Measurements from ENCODE around the gene CALY.

CALY gene

GRCh38 chr10:133306941-133307379, 29.7 kb downstream of the CALY start:
- Histone ChIP-seq H3K4me1 (ENCODE audit: control insufficient read depth in 2 of 2, insufficient read depth in 1 of 2, low read depth in 1 of 2, low read length in 2 of 2) (peaks cover 8 to 12% of the 10 kb centered on the region in 2 donors), H2BK15ac (ENCODE audit: low read length) (no peak overlapping the region), H3K27ac (replicated peaks; ENCODE audit: low read length) (no peak overlapping the region), H3K4ac (ENCODE audit: low read length) (no peak overlapping the region), H3K36me3 (replicated peaks in 1 of 2; ENCODE audit: control insufficient read depth in 2 of 2, insufficient read depth in 2 of 2, low read length in 2 of 2) (peaks cover 28 to 37% of the 10 kb centered on the region in 2 donors), H3K4me2 (ENCODE audit: insufficient read depth, low read length, poor library complexity, severe bottlenecking) (no peak overlapping the region), H3K4me3 (ENCODE audit: low read length in 2 of 2) (peak overlapping the region in 1 of 2 donors; percentile 81), H3K27me3 (ENCODE audit: control insufficient read depth in 3 of 3, insufficient read depth in 3 of 3, low read depth in 1 of 3, low read length in 3 of 3) (no peaks in the 10 kb centered on the region), H2AFZ (ENCODE audit: low read length) (no peak overlapping the region), H2BK12ac (ENCODE audit: low read length) (no peak overlapping the region), H3K79me1 (ENCODE audit: low read depth, low read length) (peaks cover 31% of the 10 kb centered on the region), H3K14ac (ENCODE audit: low read length) (no peak overlapping the region), H4K91ac (ENCODE audit: low read depth, low read length, poor library complexity) (no peak overlapping the region), H4K8ac (ENCODE audit: low read depth, low read length) (no peak overlapping the region), H2BK5ac (ENCODE audit: low read length) (no peak overlapping the region), H3K18ac (ENCODE audit: low read length) (peak overlapping the region; percentile 59), H2BK120ac (ENCODE audit: low read depth, low read length) (peak overlapping the region; percentile 47), H3K23ac (ENCODE audit: low read depth, low read length, poor library complexity) (no peak overlapping the region), H3K9me3 (replicated peaks in 1 of 2; ENCODE audit: control insufficient read depth in 2 of 2, insufficient read depth in 1 of 2, low read depth in 1 of 2, low read length in 2 of 2) (peaks cover 0 to 3% of the 10 kb centered on the region in 2 donors), H2AK5ac (ENCODE audit: low read depth, low read length) (no peak overlapping the region), H3K9ac (ENCODE audit: low read depth, low read length, poor library complexity) (peak overlapping the region; percentile 53)
- DNase-seq (ENCODE audit: low spot score) = no peak
- WGBS, 2 donors (ENCODE audit: extremely low coverage in 2 of 2, insufficient read length in 2 of 2, insufficient replicate concordance in 1 of 2) = no CpG with 5 or more reads among the region's 17 CpGs

DNA sequence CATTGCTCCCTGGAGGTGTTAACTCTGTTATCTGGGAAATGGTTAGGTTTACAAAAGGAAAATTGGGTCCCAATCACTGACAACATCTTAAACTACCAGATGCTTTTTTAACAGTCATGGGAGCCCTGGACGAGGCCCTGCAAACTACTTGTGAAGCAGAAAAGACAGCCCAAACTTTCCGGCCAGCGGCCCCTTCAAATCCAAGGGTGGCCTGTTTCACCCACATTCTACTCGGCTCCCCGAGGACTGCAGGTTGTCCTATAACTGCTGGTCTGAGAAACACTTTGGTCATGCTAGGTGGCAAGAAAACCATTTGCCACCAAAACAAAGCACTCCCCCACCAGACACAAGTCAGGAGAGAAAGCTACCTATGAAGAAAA, 30.6 kb downstream of the CALY start:
- Histone ChIP-seq H2AFZ (ENCODE audit: low read length) (no peak overlapping the region), H4K8ac (ENCODE audit: low read depth, low read length) (no peak overlapping the region), H3K9ac (ENCODE audit: low read depth, low read length, poor library complexity) (no peak overlapping the region), H3K27ac (replicated peaks; ENCODE audit: low read length) (no peak overlapping the region), H2BK5ac (ENCODE audit: low read length) (no peak overlapping the region), H2BK15ac (ENCODE audit: low read length) (no peak overlapping the region), H3K18ac (ENCODE audit: low read length) (no peak overlapping the region), H2BK12ac (ENCODE audit: low read length) (no peak overlapping the region), H3K4ac (ENCODE audit: low read length) (no peak overlapping the region), H3K9me3 (replicated peaks in 1 of 2; ENCODE audit: control insufficient read depth in 2 of 2, insufficient read depth in 1 of 2, low read depth in 1 of 2, low read length in 2 of 2) (peaks cover 0 to 3% of the 10 kb centered on the region in 2 donors), H2BK120ac (ENCODE audit: low read depth, low read length) (no peak overlapping the region), H3K79me1 (ENCODE audit: low read depth, low read length) (peaks cover 31% of the 10 kb centered on the region), H3K14ac (ENCODE audit: low read length) (no peak overlapping the region), H2AK5ac (ENCODE audit: low read depth, low read length) (no peak overlapping the region), H3K4me1 (ENCODE audit: control insufficient read depth in 2 of 2, insufficient read depth in 1 of 2, low read depth in 1 of 2, low read length in 2 of 2) (peaks cover 8 to 12% of the 10 kb centered on the region in 2 donors), H3K4me3 (ENCODE audit: low read length in 2 of 2) (no peak overlapping the region), H4K91ac (ENCODE audit: low read depth, low read length, poor library complexity) (no peak overlapping the region), H3K36me3 (replicated peaks in 1 of 2; ENCODE audit: control insufficient read depth in 2 of 2, insufficient read depth in 2 of 2, low read length in 2 of 2) (peaks cover 24 to 30% of the 10 kb centered on the region in 2 donors), H3K4me2 (ENCODE audit: insufficient read depth, low read length, poor library complexity, severe bottlenecking) (no peak overlapping the region), H3K23ac (ENCODE audit: low read depth, low read length, poor library complexity) (no peak overlapping the region), H3K27me3 (ENCODE audit: control insufficient read depth in 3 of 3, insufficient read depth in 3 of 3, low read depth in 1 of 3, low read length in 3 of 3) (no peaks in the 10 kb centered on the region)
- DNase-seq (ENCODE audit: low spot score) = no peak
- WGBS, 2 donors (ENCODE audit: extremely low coverage in 2 of 2, insufficient read length in 2 of 2, insufficient replicate concordance in 1 of 2) = no CpG with 5 or more reads among the region's 5 CpGs

DNA sequence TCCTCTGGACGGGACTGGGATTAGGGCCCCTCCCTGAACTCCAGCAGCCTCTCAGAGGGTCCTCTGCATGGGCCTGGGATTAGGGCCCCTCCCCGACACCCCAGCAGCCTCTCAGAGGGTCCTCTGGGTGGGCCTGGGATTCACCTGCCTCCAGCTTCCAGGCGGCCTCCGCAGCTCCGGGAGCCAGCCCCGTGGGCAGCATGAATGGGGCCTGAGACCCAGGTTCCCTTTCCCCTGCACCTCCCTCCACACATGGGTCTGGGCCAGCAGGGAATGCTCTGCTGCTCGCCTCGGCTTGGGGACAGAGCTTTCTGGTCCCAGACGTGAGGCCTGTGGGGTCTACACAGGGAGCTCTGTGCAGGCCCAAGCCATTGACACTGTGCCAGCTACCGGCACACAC, 33.5 kb downstream of the CALY start:
- Histone ChIP-seq H3K9me3 (replicated peaks in 1 of 2; ENCODE audit: control insufficient read depth in 2 of 2, insufficient read depth in 1 of 2, low read depth in 1 of 2, low read length in 2 of 2) (peaks cover 0 to 3% of the 10 kb centered on the region in 2 donors), H2BK5ac (ENCODE audit: low read length) (no peak overlapping the region), H2AK5ac (ENCODE audit: low read depth, low read length) (no peak overlapping the region), H3K4me1 (ENCODE audit: control insufficient read depth in 2 of 2, insufficient read depth in 1 of 2, low read depth in 1 of 2, low read length in 2 of 2) (peaks cover 6 to 8% of the 10 kb centered on the region in 2 donors), H3K36me3 (replicated peaks in 1 of 2; ENCODE audit: control insufficient read depth in 2 of 2, insufficient read depth in 2 of 2, low read length in 2 of 2) (peaks cover 28 to 39% of the 10 kb centered on the region in 2 donors), H3K4me3 (ENCODE audit: low read length in 2 of 2) (no peak overlapping the region), H2BK15ac (ENCODE audit: low read length) (no peak overlapping the region), H3K27me3 (ENCODE audit: control insufficient read depth in 3 of 3, insufficient read depth in 3 of 3, low read depth in 1 of 3, low read length in 3 of 3) (no peaks in the 10 kb centered on the region), H2AFZ (ENCODE audit: low read length) (no peak overlapping the region), H3K9ac (ENCODE audit: low read depth, low read length, poor library complexity) (no peak overlapping the region), H3K4ac (ENCODE audit: low read length) (no peak overlapping the region), H3K27ac (replicated peaks; ENCODE audit: low read length) (no peak overlapping the region), H4K8ac (ENCODE audit: low read depth, low read length) (peak overlapping the region; percentile 1), H4K91ac (ENCODE audit: low read depth, low read length, poor library complexity) (no peak overlapping the region), H3K4me2 (ENCODE audit: insufficient read depth, low read length, poor library complexity, severe bottlenecking) (no peak overlapping the region), H3K14ac (ENCODE audit: low read length) (peak overlapping the region; percentile 76), H3K18ac (ENCODE audit: low read length) (no peak overlapping the region), H2BK120ac (ENCODE audit: low read depth, low read length) (no peak overlapping the region), H2BK12ac (ENCODE audit: low read length) (no peak overlapping the region), H3K23ac (ENCODE audit: low read depth, low read length, poor library complexity) (peak overlapping the region; percentile 86), H3K79me1 (ENCODE audit: low read depth, low read length) (peaks cover 20% of the 10 kb centered on the region)
- no CpG with 5 or more reads among the region's 10 CpGs for WGBS, 2 donors (ENCODE audit: extremely low coverage in 2 of 2, insufficient read length in 2 of 2, insufficient replicate concordance in 1 of 2)
- DNase-seq (ENCODE audit: low spot score) = no peak

DNA sequence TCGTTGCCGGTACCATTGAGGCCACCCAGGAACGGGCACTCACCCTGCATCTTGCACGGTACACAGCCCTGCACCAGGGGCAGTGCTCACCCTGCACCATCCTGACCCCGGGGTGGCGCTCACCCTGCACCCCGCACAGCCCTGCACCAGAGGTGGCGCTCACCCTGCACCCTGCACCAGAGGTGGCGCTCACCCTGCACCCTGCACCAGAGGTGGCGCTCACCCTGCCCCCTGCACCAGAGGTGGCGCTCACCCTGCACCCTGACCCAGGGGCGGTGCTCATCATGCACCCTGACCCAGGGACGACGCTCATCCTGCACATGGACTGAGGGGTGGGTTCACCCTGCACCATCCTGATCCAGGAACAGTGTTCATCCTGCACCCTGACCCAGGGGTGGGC, 34.5 kb downstream of the CALY start:
- H3K36me3 ChIP-seq (replicated peaks in 1 of 2; ENCODE audit: control insufficient read depth in 2 of 2, insufficient read depth in 2 of 2, low read length in 2 of 2) = peaks cover 37 to 49% of the 10 kb centered on the region in 2 donors
- no peak overlapping the region for H2AK5ac ChIP-seq (ENCODE audit: low read depth, low read length)
- no peak overlapping the region for H2BK15ac ChIP-seq (ENCODE audit: low read length)
- no peak overlapping the region for H2BK120ac ChIP-seq (ENCODE audit: low read depth, low read length)
- H4K8ac ChIP-seq (ENCODE audit: low read depth, low read length) = no peak overlapping the region
- no CpG with 5 or more reads among the region's 14 CpGs for WGBS, 2 donors (ENCODE audit: extremely low coverage in 2 of 2, insufficient read length in 2 of 2, insufficient replicate concordance in 1 of 2)
- no peak overlapping the region for H3K18ac ChIP-seq (ENCODE audit: low read length)
- H4K91ac ChIP-seq (ENCODE audit: low read depth, low read length, poor library complexity) = no peak overlapping the region
- no peaks in the 10 kb centered on the region for H3K27me3 ChIP-seq (ENCODE audit: control insufficient read depth in 3 of 3, insufficient read depth in 3 of 3, low read depth in 1 of 3, low read length in 3 of 3)
- DNase-seq (ENCODE audit: low spot score) = no peak
- peak overlapping the region; percentile 93 for H3K23ac ChIP-seq (ENCODE audit: low read depth, low read length, poor library complexity)
- no peak overlapping the region for H2AFZ ChIP-seq (ENCODE audit: low read length)
- no peak overlapping the region for H3K4me2 ChIP-seq (ENCODE audit: insufficient read depth, low read length, poor library complexity, severe bottlenecking)
- peaks cover 0 to 2% of the 10 kb centered on the region in 2 donors for H3K4me1 ChIP-seq (ENCODE audit: control insufficient read depth in 2 of 2, insufficient read depth in 1 of 2, low read depth in 1 of 2, low read length in 2 of 2)
- peak overlapping the region; percentile 71 for H3K14ac ChIP-seq (ENCODE audit: low read length)
- peaks cover 20% of the 10 kb centered on the region for H3K79me1 ChIP-seq (ENCODE audit: low read depth, low read length)
- H2BK12ac ChIP-seq (ENCODE audit: low read length) = no peak overlapping the region
- peak overlapping the region in 1 of 2 donors; percentile 58 for H3K4me3 ChIP-seq (ENCODE audit: low read length in 2 of 2)
- no peak overlapping the region for H2BK5ac ChIP-seq (ENCODE audit: low read length)
- H3K9ac ChIP-seq (ENCODE audit: low read depth, low read length, poor library complexity) = peak overlapping the region; percentile 30
- peaks cover 0 to 3% of the 10 kb centered on the region in 2 donors for H3K9me3 ChIP-seq (replicated peaks in 1 of 2; ENCODE audit: control insufficient read depth in 2 of 2, insufficient read depth in 1 of 2, low read depth in 1 of 2, low read length in 2 of 2)
- no peak overlapping the region for H3K27ac ChIP-seq (replicated peaks; ENCODE audit: low read length)
- no peak overlapping the region for H3K4ac ChIP-seq (ENCODE audit: low read length)
